IPS DF 19.7 (cell line): Measurements from ENCODE around the gene RMND5A.
"Not testable (repeated sequence)": the region's sequence is repeated elsewhere in the genome, so short reads cannot be mapped to it uniquely, and the experiment has no call there.

Experiments
- DNase-seq: peaks from one replicate; pipeline ENCODE4 v3.0.0-alpha.2; 2013; ENCODE audit warnings: low read depth, low spot score

Gene RMND5A

GRCh38 chr2:86714579-86715173, 5.4 kb upstream of the RMND5A start:
- DNase-seq: not testable (repeated sequence)

- not testable (repeated sequence) for DNase-seq
Measured at GRCh38 chr2:86719263-86719636, 841 bp upstream of the RMND5A start.

GRCh38 chr2:86720540-86721320, 639 bp downstream of the RMND5A start:
- DNase-seq: not testable (repeated sequence)

GRCh38 chr2:86725706-86726105, 5.6 kb downstream of the RMND5A start:
- DNase-seq: not testable (repeated sequence)

GRCh38 chr2:86732040-86732525, 12.0 kb downstream of the RMND5A start:
- DNase-seq: not testable (repeated sequence)

- DNase-seq: not testable (repeated sequence)
Measured at GRCh38 chr2:86732837-86733236, 12.7 kb downstream of the RMND5A start.

- DNase-seq: not testable (repeated sequence)
Measured at GRCh38 chr2:86733528-86733927, 13.4 kb downstream of the RMND5A start.

GRCh38 chr2:86734896-86735295, 14.8 kb downstream of the RMND5A start:
- DNase-seq: not testable (repeated sequence)

GRCh38 chr2:86739485-86739884, 19.4 kb downstream of the RMND5A start:
- not testable (repeated sequence) for DNase-seq

- not testable (repeated sequence) for DNase-seq
Measured at GRCh38 chr2:86739889-86740288, 19.8 kb downstream of the RMND5A start.

- not testable (repeated sequence) for DNase-seq
Measured at GRCh38 chr2:86741889-86742498, 21.9 kb downstream of the RMND5A start.

GRCh38 chr2:86744152-86744551, 24.1 kb downstream of the RMND5A start:
- DNase-seq: no peak

- no peak for DNase-seq
Measured at GRCh38 chr2:86746939-86747338, 26.8 kb downstream of the RMND5A start.

- no peak for DNase-seq
Measured at GRCh38 chr2:86747711-86748639, 27.9 kb downstream of the RMND5A start.

GRCh38 chr2:86750240-86750839, 30.2 kb downstream of the RMND5A start:
- no peak for DNase-seq

GRCh38 chr2:86751778-86752177, 31.7 kb downstream of the RMND5A start:
- no peak for DNase-seq

- DNase-seq: no peak
Measured at GRCh38 chr2:86752934-86753333, 32.8 kb downstream of the RMND5A start.

GRCh38 chr2:86753606-86754005, 33.5 kb downstream of the RMND5A start:
- no peak for DNase-seq

- DNase-seq: no peak
Measured at GRCh38 chr2:86758405-86758804, 38.3 kb downstream of the RMND5A start.

- no peak for DNase-seq
Measured at GRCh38 chr2:86760371-86760770, 40.3 kb downstream of the RMND5A start.
